GM23248 (cell line): ENCODE results near the gene SPACA9.

Source experiments
- EZH2 ChIP-seq: fragments of 200-600 bp; sonication (generic); IDR thresholded peaks from 2 replicates; pipeline ENCODE4 v1.6.1; 2018; ENCODE audit warnings: antibody characterized with exemption, mild to moderate bottlenecking; ENCODE audit not compliant: insufficient read depth, poor library complexity, severe bottlenecking
- EZH2phosphoT487 ChIP-seq: fragments of 200-600 bp; sonication (generic); IDR thresholded peaks from 2 replicates; pipeline ENCODE4 v1.6.1; 2018; ENCODE audit warnings: antibody characterized with exemption, moderate library complexity, mild to moderate bottlenecking, low read depth; ENCODE audit not compliant: insufficient read depth

DNA sequence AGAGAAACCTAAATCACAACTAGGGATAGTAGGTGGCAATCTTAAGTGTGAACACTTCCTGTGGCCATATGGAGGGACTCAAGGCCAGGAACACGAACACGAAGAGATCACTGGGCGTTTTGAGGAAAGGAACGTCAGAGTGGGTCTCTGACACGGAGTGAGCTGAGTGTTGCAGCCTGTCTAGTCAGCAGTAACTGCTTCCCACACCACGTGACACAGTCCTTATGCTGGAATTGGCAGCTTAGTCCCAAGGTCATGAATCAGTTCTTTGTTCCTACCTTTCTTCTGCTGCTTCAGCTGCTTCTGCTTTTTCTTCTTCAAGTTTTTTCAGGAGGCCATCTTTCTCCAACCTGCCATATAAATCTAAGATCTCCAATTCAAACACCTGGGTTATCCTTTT is 18.2 kb downstream of the SPACA9 start:
- no peak for TF ChIP-seq EZH2
- no peak for TF ChIP-seq EZH2phosphoT487
